GM04504 (cell line): Measurements from ENCODE around the gene SPINK8.
"Not testable (repeated sequence)": the region's sequence is repeated elsewhere in the genome, so short reads cannot be mapped to it uniquely, and the experiment has no call there.

Source experiments
- DNase-seq: peaks from one replicate; pipeline ENCODE4 v3.0.0-alpha.2; 2012; ENCODE audit warnings: low read depth

Gene SPINK8

DNA sequence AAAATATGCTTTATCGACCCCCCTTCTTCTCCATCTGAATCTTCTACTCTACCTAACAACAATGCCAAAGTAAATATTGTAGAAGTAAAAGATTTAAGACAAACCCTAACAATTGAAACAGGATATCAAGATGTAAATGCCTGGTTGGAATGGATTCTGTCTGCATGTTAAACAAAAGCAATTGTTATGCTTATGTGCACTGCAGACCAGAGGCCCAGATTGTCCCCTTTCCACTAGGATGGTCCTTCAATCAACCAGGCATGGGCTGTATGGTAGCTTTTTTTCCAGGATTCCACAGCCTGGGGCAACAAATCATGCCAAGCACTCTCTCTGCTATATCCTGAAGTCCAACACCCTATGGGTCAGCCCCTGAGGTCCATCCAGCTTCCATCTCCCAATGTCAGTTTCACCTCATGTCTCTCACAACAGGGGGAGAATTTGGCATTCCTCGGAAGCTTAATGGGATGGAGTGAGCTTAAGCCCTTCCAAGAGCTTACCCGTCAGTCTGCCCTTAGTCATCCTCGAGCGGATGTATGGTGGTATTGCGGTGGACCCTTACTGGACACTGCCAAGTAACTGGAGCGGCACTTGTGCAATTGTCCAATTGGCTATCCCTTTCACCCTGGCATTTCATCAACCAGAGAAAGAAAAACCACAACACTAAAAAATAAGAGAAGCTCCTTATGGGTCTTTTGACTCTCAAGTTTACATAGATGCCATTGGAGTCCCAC, 56.4 kb downstream of the SPINK8 start:
- DNase-seq, result no peak

DNA sequence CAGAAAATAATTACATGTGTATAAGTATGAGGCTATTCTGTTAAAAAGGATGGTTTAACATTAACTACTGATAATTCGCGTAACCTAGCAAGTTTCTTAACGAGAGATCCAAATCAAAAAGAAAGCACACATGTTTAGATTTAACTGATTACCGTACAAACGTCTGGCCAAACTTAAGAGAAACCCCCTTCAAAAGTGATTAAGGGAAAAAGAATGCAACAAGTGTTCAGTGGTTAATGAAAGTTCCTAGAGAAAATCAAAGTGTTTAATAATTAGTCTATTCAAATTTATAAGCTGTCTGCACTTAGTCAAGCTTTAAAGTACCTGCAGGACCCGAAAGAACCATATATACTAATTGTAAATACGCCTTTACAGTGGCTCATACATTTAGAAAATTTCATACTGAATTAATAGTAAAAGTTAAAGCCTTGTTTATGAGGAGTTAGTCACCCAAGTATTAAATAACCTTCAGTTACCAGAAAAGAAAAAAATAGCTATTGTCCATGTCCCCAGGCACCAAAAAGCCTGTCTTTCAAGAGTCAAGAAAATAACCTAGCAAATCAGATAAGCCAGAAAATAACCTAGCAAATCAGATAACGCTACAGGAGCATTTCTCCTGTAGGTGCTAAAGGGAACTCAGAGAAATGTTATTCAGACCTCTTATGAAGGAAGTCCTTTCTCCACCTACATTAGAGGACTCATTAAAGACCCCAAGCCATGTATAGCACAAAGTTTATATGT, 58.0 kb downstream of the SPINK8 start:
- DNase-seq, result no peak

DNA sequence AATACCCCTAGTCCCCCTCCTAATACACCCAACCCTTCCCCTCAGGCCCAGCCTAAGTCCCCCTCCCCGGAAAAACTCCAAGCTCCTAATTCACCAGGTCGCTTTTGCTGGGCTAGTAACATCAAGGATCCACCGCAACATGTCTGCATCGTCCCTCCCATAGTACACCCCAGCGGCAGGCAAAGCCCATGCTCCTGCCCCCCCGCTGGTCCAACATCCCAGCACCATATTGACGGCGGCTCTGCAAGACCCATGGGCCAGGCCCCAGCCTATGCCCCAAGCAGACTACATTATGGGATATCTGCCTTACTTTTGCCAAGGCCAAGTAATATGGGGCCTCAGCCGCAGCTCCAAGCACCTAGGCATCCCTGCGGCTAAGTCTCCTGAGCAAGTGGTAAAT, 59.0 kb downstream of the SPINK8 start:
- DNase-seq, result no peak

- peak; percentile 21 for DNase-seq
Observed at GRCh38 chr3:48273594-48274211, 59.8 kb downstream of the SPINK8 start.

DNA sequence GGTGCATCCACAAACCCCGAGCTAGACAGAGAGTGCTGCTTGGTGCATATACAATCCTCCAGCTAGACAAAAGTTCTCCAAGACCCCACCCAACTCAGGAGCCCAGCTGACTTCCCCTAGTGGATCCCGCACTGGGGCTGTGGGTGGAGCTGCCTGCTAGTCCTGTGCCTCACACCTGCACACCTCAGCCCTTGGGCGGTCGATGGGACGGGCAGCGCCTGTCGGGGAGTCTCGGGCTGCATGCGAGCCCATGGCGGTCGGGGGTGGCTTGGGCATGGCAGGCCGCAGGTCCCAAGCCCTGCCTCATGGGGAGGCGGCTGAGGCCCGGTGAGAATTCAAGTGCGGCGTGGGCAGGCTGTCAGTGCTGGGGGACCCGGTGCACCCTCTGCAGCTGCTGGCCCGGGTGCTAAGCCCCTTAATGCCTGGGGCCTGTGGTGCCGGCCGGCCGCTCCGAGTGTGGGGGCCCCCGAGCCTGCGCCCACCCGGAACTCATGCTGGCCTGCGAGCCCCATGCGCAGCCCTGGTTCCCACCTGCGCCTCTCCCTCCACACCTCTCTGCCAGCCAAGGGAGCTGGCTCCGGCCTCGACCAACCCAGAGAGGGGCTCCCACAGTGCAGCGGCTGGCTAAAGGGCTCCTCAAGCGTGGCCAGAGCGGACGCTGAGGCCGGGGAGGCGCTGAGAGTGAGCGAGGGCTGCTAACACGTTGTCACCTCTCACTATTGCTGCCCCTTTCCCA, 61.5 kb downstream of the SPINK8 start:
- DNase-seq, result no peak

DNA sequence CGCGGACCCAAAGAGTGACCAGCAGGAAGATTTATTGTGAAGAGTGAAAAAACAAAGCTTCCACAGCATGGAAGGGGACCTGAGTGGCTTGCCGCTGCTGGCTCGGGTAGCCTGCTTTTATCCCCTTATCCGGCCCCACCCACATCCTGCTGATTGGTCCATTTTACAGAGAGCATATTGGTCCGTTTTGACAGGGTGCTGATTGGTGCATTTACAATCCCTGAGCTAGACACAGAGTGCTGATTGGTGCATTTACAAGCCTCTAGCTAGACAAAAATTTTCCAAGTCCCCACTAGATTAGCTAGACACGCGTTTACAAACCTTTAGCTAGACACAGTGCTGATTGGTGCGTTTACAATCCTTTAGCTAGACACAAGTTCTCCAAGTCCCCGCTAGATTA, 62.2 kb downstream of the SPINK8 start:
- DNase-seq, result not testable (repeated sequence)

DNA sequence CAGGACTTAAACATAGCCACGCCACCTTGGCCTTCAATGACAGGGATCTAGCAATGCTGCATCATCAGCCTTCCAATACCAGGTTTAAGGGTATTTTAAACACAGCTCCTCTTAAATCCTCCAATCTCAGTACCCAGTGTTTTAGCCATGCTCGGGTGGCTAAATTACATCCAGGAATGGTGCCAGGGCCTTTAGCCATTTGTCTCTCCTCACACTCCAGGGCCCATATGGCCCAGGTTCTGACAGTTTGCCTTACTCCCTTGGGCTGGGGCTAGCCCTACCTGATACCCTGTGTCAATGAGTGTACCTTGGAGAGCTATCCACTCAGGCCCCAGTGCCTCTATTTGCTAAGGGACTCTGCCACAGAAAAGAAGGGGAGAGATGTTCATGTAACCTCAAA, 63.2 kb downstream of the SPINK8 start:
- DNase-seq, result no peak

GRCh38 chr3:48269592-48269991, 63.9 kb downstream of the SPINK8 start:
- no peak for DNase-seq

- DNase-seq, result no peak
Observed at GRCh38 chr3:48268936-48269561, 64.4 kb downstream of the SPINK8 start.

- DNase-seq, result no peak
Observed at GRCh38 chr3:48268381-48268935, 65.0 kb downstream of the SPINK8 start.

DNA sequence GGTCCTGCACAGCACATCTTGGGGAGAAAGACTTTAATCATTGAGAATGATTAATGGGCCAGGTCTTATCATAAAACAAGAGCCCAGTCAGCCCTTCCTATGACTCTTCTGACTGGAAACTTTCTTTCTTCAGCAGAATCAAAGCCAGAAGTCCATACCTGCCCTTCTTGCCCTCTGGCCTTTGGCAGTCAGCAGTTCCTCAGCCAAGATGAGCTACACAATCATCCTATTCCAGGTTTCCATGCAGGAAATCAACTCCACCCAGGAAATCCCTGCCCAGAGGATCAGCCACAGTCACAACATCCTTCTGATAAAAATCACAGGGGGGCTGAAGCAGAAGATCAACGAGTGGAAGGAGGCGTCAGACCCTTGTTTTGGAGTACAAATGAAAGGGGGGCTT, 65.7 kb downstream of the SPINK8 start:
- DNase-seq, result no peak

- DNase-seq, result no peak
Observed at GRCh38 chr3:48258530-48258929, 74.9 kb downstream of the SPINK8 start.
